ENCODE measurements around the gene ARHGAP27.

The ARHGAP27 gene

DNA sequence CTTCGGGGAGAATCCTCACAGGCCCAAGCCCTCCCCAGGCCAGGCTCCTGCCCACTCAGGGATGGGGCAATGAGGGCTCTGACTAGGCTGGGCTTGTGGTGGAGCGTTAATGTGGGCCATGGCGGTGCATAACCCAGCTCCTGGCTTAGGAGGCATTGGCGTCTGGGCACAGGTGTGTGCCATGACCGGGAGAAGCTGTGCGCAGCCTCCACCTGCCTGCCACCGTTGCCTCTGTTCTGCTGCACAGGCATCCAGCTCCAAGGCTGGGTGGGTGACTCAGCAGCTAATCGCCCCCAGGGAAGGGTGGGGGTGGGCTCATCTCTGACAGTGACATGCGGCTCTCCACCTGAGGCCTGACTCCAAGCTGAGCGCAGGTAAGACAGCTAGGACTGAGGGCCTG, 3.5 kb upstream of the ARHGAP27 start:
- Histone ChIP-seq H3K4me3 (ENCODE audit: low read length) (no peak overlapping the region), H3K27me3 (ENCODE audit: control insufficient read depth, insufficient read depth, low read length) (peaks cover 6% of the 10 kb centered on the region), H3K36me3 (ENCODE audit: insufficient read depth, low read length) (peaks cover 25% of the 10 kb centered on the region), H3K4me2 (ENCODE audit: low read length) (no peak overlapping the region), H3K9me3 (replicated peaks; ENCODE audit: low read length) (no peaks in the 10 kb centered on the region), H3K9ac (ENCODE audit: low read depth, low read length) (no peak overlapping the region), H3K4me1 (ENCODE audit: control insufficient read depth, insufficient read depth, low read length) (peaks cover 12% of the 10 kb centered on the region)

DNA sequence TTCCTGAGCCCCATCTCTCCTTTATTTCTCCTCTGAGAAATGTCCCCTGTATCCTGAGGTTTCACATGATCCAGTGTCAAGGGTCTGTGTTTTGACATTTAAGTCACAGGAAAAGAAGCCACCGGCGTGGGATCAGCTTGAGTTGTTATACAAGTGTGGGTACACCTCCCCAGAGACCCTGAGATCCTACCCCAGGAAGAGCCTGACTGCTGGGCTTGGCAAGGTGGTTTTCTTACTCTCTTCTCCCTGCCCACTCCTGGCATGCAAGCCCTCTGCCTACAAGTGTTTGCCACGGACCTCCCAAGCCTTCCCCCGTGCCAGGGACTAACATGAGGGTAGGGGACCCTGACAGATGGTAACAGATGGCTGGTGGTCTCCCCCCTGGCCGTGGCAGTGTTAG, 2.8 kb upstream of the ARHGAP27 start:
- Histone ChIP-seq H3K9me3 (replicated peaks; ENCODE audit: low read length) (no peaks in the 10 kb centered on the region), H3K4me2 (ENCODE audit: low read length) (no peak overlapping the region), H3K9ac (ENCODE audit: low read depth, low read length) (no peak overlapping the region), H3K4me3 (ENCODE audit: low read length) (no peak overlapping the region), H3K4me1 (ENCODE audit: control insufficient read depth, insufficient read depth, low read length) (peaks cover 18% of the 10 kb centered on the region), H3K27me3 (ENCODE audit: control insufficient read depth, insufficient read depth, low read length) (peaks cover 12% of the 10 kb centered on the region), H3K36me3 (ENCODE audit: insufficient read depth, low read length) (peaks cover 25% of the 10 kb centered on the region)

DNA sequence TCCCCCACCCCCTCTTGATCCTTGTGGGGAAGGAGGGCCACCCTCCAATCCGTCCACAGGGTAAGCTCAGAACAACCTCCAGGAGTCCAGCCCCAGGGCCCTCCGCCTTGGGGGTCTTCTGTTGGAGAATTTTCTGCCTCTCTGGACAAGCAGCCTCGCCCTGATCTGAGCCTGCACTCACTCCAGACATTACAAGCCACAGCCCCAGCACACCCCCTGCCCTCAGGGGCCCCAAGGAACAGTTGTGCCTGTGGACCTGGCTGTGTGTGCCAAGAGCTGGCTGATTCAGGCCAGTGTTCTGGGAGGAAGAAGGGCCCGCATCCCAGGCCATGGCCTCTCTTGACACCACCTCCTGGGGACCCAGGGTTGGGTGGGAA, 477 bp upstream of the ARHGAP27 start:
- Histone ChIP-seq H3K4me2 (ENCODE audit: low read length) (no peak overlapping the region), H3K27me3 (ENCODE audit: control insufficient read depth, insufficient read depth, low read length) (peaks cover 33% of the 10 kb centered on the region), H3K4me1 (ENCODE audit: control insufficient read depth, insufficient read depth, low read length) (peaks cover 22% of the 10 kb centered on the region), H3K9ac (ENCODE audit: low read depth, low read length) (no peak overlapping the region), H3K4me3 (ENCODE audit: low read length) (no peak overlapping the region), H3K36me3 (ENCODE audit: insufficient read depth, low read length) (peaks cover 19% of the 10 kb centered on the region), H3K9me3 (replicated peaks; ENCODE audit: low read length) (no peaks in the 10 kb centered on the region)

GRCh38 chr17:45431531-45432404, 902 bp downstream of the ARHGAP27 start:
- peak overlapping the region; percentile 70 for H3K4me3 ChIP-seq (ENCODE audit: low read length)
- H3K9ac ChIP-seq (ENCODE audit: low read depth, low read length) = peak overlapping the region; percentile 54
- no peaks in the 10 kb centered on the region for H3K9me3 ChIP-seq (replicated peaks; ENCODE audit: low read length)
- H3K4me2 ChIP-seq (ENCODE audit: low read length) = peak overlapping the region; percentile 96
- H3K27me3 ChIP-seq (ENCODE audit: control insufficient read depth, insufficient read depth, low read length) = peaks cover 33% of the 10 kb centered on the region
- H3K36me3 ChIP-seq (ENCODE audit: insufficient read depth, low read length) = peaks cover 10% of the 10 kb centered on the region
- H3K4me1 ChIP-seq (ENCODE audit: control insufficient read depth, insufficient read depth, low read length) = peaks cover 22% of the 10 kb centered on the region

- H3K4me1 ChIP-seq (ENCODE audit: control insufficient read depth, insufficient read depth, low read length) = peaks cover 22% of the 10 kb centered on the region
- H3K36me3 ChIP-seq (ENCODE audit: insufficient read depth, low read length) = peaks cover 2% of the 10 kb centered on the region
- peaks cover 33% of the 10 kb centered on the region for H3K27me3 ChIP-seq (ENCODE audit: control insufficient read depth, insufficient read depth, low read length)
- no peaks in the 10 kb centered on the region for H3K9me3 ChIP-seq (replicated peaks; ENCODE audit: low read length)
- peak overlapping the region; percentile 96 for H3K4me2 ChIP-seq (ENCODE audit: low read length)
- H3K4me3 ChIP-seq (ENCODE audit: low read length) = peak overlapping the region; percentile 70
- no peak overlapping the region for H3K9ac ChIP-seq (ENCODE audit: low read depth, low read length)
Observed at GRCh38 chr17:45430738-45431530, 1.7 kb downstream of the ARHGAP27 start.

DNA sequence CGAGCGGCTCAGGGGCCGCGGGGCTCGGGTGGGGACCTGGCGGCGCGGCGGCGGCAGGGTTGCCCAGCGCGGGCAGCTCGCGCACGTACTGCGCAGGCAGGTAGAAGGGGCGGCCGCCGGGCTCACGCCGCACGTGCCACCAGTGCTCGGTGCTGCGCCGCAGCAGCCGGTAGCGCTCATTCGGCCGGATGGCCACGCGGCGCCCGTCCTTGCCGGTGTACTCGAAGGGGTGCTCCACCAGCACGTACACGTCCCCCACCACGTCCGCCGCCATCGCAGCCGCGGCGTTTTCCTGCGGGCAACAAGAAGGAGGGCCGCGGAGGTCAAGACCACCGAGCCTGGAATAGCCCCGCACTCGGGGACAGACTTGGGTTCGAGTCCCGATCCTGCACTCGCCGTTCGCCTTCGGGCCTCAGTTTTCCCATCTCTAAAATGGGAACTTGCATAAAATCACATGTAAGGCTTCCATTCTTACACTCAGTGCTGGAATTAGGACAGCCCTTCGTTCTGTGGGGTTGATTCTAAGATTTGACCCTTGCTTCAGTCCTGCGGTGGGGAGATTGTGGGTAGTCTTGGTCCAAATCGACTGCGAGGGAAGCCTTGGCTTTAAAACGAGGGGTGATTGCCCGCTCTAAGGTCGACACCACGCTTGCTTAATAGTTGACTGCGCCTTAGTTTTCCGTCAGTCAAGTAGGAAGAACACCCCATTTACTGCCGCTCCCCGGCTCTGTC, 2.5 kb downstream of the ARHGAP27 start:
- Histone ChIP-seq H3K4me2 (ENCODE audit: low read length) (peak overlapping the region; percentile 47), H3K9me3 (replicated peaks; ENCODE audit: low read length) (no peaks in the 10 kb centered on the region), H3K4me1 (ENCODE audit: control insufficient read depth, insufficient read depth, low read length) (peaks cover 22% of the 10 kb centered on the region), H3K4me3 (ENCODE audit: low read length) (no peak overlapping the region), H3K36me3 (ENCODE audit: insufficient read depth, low read length) (no peaks in the 10 kb centered on the region), H3K9ac (ENCODE audit: low read depth, low read length) (no peak overlapping the region), H3K27me3 (ENCODE audit: control insufficient read depth, insufficient read depth, low read length) (peaks cover 33% of the 10 kb centered on the region)

DNA sequence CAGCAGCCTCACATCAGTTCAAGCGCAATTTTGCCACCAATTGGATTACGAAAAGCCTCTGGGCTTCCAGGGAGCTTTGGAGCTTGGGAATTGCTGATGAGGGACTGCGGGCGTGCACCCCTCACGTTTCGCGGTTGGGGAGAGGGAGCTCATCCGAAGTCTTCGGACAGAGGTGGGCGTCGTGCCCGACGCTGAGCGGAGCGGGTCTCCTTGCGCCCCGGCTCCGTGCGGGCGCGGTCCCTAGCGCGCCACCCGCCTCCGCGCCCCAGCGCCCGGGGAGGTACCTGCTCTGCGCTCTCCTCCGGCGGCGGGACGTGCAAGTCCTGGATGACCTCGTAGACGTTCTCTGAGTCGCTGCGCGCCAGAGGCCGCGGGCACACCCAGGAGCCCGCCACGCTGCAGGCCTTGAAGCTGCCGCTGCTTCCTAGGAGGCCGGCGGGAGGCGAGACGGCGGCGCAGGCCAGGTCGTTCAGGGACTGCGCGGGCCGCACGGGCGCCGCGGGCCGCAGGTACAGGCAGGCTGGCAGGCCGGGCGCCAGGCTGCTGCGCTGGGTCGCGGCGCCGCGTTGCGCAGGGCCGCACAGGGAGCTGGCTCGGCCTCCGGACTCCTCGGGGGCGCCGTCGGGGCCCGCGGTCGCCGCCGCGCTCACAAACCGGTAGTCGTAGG, 3.2 kb downstream of the ARHGAP27 start:
- Histone ChIP-seq H3K4me3 (ENCODE audit: low read length) (no peak overlapping the region), H3K27me3 (ENCODE audit: control insufficient read depth, insufficient read depth, low read length) (peaks cover 33% of the 10 kb centered on the region), H3K4me1 (ENCODE audit: control insufficient read depth, insufficient read depth, low read length) (peaks cover 22% of the 10 kb centered on the region), H3K9me3 (replicated peaks; ENCODE audit: low read length) (no peaks in the 10 kb centered on the region), H3K9ac (ENCODE audit: low read depth, low read length) (no peak overlapping the region), H3K36me3 (ENCODE audit: insufficient read depth, low read length) (no peaks in the 10 kb centered on the region), H3K4me2 (ENCODE audit: low read length) (peak overlapping the region; percentile 15)

DNA sequence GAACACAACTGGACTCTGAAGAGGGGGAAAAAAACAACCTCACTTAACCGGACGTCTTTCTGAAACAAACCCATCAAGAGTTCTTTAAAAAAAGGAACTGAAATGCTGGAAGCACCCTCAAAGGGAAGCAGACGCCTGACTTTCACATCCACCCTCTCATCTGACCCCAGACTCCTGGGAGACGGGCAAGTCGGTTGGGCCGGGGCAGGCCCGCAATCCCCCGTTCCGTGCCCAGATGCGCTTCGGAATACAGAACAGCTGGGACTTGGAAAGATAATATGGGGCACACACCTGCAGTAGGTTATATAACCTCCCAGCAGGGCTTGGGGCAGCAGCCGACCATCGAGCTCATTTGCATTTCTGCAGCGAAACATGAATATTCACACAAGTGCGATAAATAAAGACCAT, 3.7 kb downstream of the ARHGAP27 start:
- Histone ChIP-seq H3K4me3 (ENCODE audit: low read length) (no peak overlapping the region), H3K9ac (ENCODE audit: low read depth, low read length) (no peak overlapping the region), H3K4me1 (ENCODE audit: control insufficient read depth, insufficient read depth, low read length) (peaks cover 22% of the 10 kb centered on the region), H3K9me3 (replicated peaks; ENCODE audit: low read length) (no peaks in the 10 kb centered on the region), H3K27me3 (ENCODE audit: control insufficient read depth, insufficient read depth, low read length) (peaks cover 33% of the 10 kb centered on the region), H3K36me3 (ENCODE audit: insufficient read depth, low read length) (no peaks in the 10 kb centered on the region), H3K4me2 (ENCODE audit: low read length) (no peak overlapping the region)

DNA sequence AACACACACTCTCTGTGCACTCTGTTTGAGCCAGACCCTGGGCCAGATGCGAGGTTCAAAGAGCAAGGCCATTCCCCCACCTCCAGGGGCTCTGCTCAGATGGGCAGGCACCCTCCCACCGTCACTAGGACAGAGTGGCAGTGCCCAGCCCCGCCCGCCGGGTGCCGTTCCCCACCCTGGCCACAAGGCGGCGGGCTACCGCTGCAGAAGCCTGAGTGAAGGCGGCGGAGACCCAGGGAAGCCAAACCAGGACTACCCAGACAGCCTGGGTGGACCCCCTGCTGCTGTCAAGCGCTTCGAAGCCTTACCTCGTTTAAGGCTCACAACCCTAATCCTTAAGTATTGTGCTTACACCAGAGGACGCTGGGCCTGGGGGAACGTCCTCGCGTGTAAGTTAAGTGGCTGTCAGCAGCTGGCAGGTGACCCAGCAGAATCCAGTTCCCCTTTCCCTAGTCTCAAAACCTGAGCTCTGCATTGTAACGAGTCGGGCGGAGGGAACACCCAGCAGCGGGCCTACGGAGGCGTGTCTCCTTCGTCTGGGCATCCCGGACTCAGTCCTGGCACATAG, 4.5 kb downstream of the ARHGAP27 start:
- H3K4me2 ChIP-seq (ENCODE audit: low read length) = peak overlapping the region; percentile 59
- H3K4me3 ChIP-seq (ENCODE audit: low read length) = no peak overlapping the region
- H3K9ac ChIP-seq (ENCODE audit: low read depth, low read length) = no peak overlapping the region
- peaks cover 22% of the 10 kb centered on the region for H3K4me1 ChIP-seq (ENCODE audit: control insufficient read depth, insufficient read depth, low read length)
- no peaks in the 10 kb centered on the region for H3K9me3 ChIP-seq (replicated peaks; ENCODE audit: low read length)
- no peaks in the 10 kb centered on the region for H3K36me3 ChIP-seq (ENCODE audit: insufficient read depth, low read length)
- peaks cover 33% of the 10 kb centered on the region for H3K27me3 ChIP-seq (ENCODE audit: control insufficient read depth, insufficient read depth, low read length)

DNA sequence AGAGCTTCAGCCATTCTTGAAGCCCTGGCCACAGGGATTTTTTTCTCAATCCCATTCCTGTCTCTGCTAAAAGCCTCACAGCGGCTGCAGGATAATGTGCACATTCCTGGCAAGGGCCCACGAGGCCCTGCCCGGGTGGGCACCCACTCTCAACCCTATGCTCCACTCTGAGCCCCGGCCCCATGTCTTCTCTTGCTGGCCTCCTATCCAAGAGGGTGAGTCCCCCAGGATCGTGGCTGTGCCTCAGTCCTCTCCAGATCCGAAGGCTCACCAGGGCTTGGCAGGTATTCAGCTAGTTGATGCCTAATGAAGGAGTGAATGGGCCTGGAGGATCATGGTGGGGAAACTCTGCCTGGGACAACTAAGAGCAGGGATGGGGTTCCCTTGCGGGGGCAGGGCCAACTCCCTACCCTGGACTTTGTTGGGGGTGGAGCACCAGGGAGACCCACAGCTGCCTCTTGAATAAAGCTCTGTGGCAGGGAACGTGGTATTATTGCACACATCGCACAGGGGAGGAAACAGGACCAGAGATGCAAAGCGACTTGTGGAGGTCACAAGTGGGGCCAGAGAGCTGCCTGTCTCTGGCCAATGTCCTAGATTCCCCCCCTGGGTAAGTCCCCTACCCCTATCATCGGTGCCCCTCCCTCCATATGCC, 5.4 kb downstream of the ARHGAP27 start:
- Histone ChIP-seq H3K4me3 (ENCODE audit: low read length) (no peak overlapping the region), H3K9me3 (replicated peaks; ENCODE audit: low read length) (no peaks in the 10 kb centered on the region), H3K27me3 (ENCODE audit: control insufficient read depth, insufficient read depth, low read length) (peaks cover 33% of the 10 kb centered on the region), H3K4me1 (ENCODE audit: control insufficient read depth, insufficient read depth, low read length) (peaks cover 19% of the 10 kb centered on the region), H3K36me3 (ENCODE audit: insufficient read depth, low read length) (no peaks in the 10 kb centered on the region), H3K4me2 (ENCODE audit: low read length) (no peak overlapping the region), H3K9ac (ENCODE audit: low read depth, low read length) (no peak overlapping the region)
